Activated CD4-positive, alpha-beta T cell treated with anti-CD3 and anti-CD28 coated beads for 24 hours (primary cell): Measurements from ENCODE around the gene ROBO1.
"Not testable (repeated sequence)": the region's sequence is repeated elsewhere in the genome, so short reads cannot be mapped to it uniquely, and the experiment has no call there.

ENCODE experiments used
- DNase-seq, 2 donors: peaks; one replicate each; pipeline ENCODE4 v3.0.0-alpha.2; 2020; ENCODE audit warnings: low read depth in 2 of 2

ROBO1 gene

GRCh38 chr3:79378064-79378463 is 389.7 kb downstream of the ROBO1 start:
- no peak for DNase-seq

- no peak for DNase-seq
Measured at GRCh38 chr3:79369306-79369705, 398.5 kb downstream of the ROBO1 start.

GRCh38 chr3:79368403-79368802 is 399.4 kb downstream of the ROBO1 start:
- no peak for DNase-seq

- no peak for DNase-seq
Measured at GRCh38 chr3:79367803-79368202, 400.0 kb downstream of the ROBO1 start.

GRCh38 chr3:79367066-79367465 is 400.7 kb downstream of the ROBO1 start:
- DNase-seq, result no peak

- no peak for DNase-seq
Measured at GRCh38 chr3:79366414-79366813, 401.4 kb downstream of the ROBO1 start.

- DNase-seq, result no peak
Measured at GRCh38 chr3:79364784-79365183, 403.0 kb downstream of the ROBO1 start.

- no peak for DNase-seq
Measured at GRCh38 chr3:79362571-79363270, 405.1 kb downstream of the ROBO1 start.

- no peak for DNase-seq
Measured at GRCh38 chr3:79361748-79362378, 405.9 kb downstream of the ROBO1 start.

GRCh38 chr3:79358327-79358726 is 409.5 kb downstream of the ROBO1 start:
- DNase-seq, result no peak

GRCh38 chr3:79354179-79354688 is 413.6 kb downstream of the ROBO1 start:
- no peak for DNase-seq

- no peak for DNase-seq
Measured at GRCh38 chr3:79351699-79352098, 416.1 kb downstream of the ROBO1 start.

GRCh38 chr3:79344876-79345871 is 422.6 kb downstream of the ROBO1 start:
- DNase-seq, result no peak

- no peak for DNase-seq
Measured at GRCh38 chr3:79341961-79342360, 425.8 kb downstream of the ROBO1 start.

- no peak for DNase-seq
Measured at GRCh38 chr3:79339846-79340245, 428.0 kb downstream of the ROBO1 start.

- no peak for DNase-seq
Measured at GRCh38 chr3:79337798-79338197, 430.0 kb downstream of the ROBO1 start.

- no peak for DNase-seq
Measured at GRCh38 chr3:79329154-79329553, 438.6 kb downstream of the ROBO1 start.

- no peak for DNase-seq
Measured at GRCh38 chr3:79326642-79327041, 441.2 kb downstream of the ROBO1 start.

GRCh38 chr3:79325833-79326383 is 441.9 kb downstream of the ROBO1 start:
- not testable (repeated sequence) for DNase-seq

GRCh38 chr3:79317551-79318518 is 450.0 kb downstream of the ROBO1 start:
- no peak for DNase-seq

GRCh38 chr3:79314962-79315361 is 452.8 kb downstream of the ROBO1 start:
- DNase-seq, result no peak
